Ovary (tissue), 9 donors: Measurements from ENCODE around the gene MSMP. TPM values are rescaled to one million over a fixed set of nuclear protein-coding genes. Genes with fewer than 3 reads are reported as not detected.

ENCODE experiments used
- DNase-seq, 5 donors: peaks; one replicate each; pipeline ENCODE4 v3.0.0-alpha.2; 2019 to 2020
- H3K27ac ChIP-seq, 2 donors: fragments of 200-600 bp; one replicate each; pipeline versions ENCODE4 v1.5.1 to v1.8.0; 2019 to 2022
- H3K27me3 ChIP-seq: fragments of 200-600 bp; one replicate; pipeline ENCODE4 v1.8.0; 2022
- H3K36me3 ChIP-seq: fragments of 200-600 bp; sonication (generic); one replicate; pipeline ENCODE4 v1.5.1; 2019
- H3K4me1 ChIP-seq: one replicate; pipeline ENCODE4 v1.8.1; 2013; ENCODE audit warnings: mild to moderate bottlenecking, moderate library complexity; ENCODE audit not compliant: insufficient read depth
- H3K4me3 ChIP-seq: fragments of 200-600 bp; sonication (generic); one replicate; pipeline ENCODE4 v1.5.1; 2017
- H3K9me3 ChIP-seq, 2 donors: fragments of 200-600 bp in 1 of 2; sonication (generic) in 1 of 2; one replicate each; pipeline versions ENCODE4 v1.5.1 to v1.8.1; 2013 to 2019; ENCODE audit warnings: mild to moderate bottlenecking in 1 of 2, moderate library complexity in 1 of 2
- EP300 ChIP-seq: sonication (generic); formaldehyde crosslinking; IDR thresholded peaks from one replicate; pipeline ENCODE4 v1.6.1; 2017; ENCODE audit warnings: antibody characterized with exemption
- POLR2A ChIP-seq: fragments of 450-650 bp; IDR thresholded peaks from one replicate; pipeline ENCODE4 v1.6.1; 2017; ENCODE audit warnings: antibody characterized with exemption, mild to moderate bottlenecking, moderate library complexity
- WGBS, 3 donors: extraction: QIAGEN DNeasy Blood & Tissue Kit in 1 of 3; methylation state at CpG; one replicate each; pipeline versions ENCODE4 v1.1.5 to v1.1.7; 2013 to 2017; 5-methylcytosine and 5-hydroxymethylcytosine counted together
- intact Hi-C, 4 donors: fragments of 100-400 bp; cut with DNase I; formaldehyde crosslinking; loops; one replicate each; pipeline versions ENCODE4 v1.11.0 to v1.15.1; 2022 to 2023
- polyA plus RNA-seq, 2 donors: library from polyadenylated mRNA; stranded (reverse); fragments of 200-250 nt in 1 of 2; fragments of 350-450 nt in 1 of 2; fragmentation: Illumina TruSeq in 1 of 2; extraction: RNeasy Lipid Tissue Mini Kit (QIAGEN cat#74804) in 1 of 2; gene quantifications; one replicate each; pipeline ENCODE4 v1.2.3, GENCODE V29; 2013 to 2014
- total RNA-seq, 7 donors: library from RNA; depleted of rRNA in 2 of 7; stranded (reverse); fragments of >200 nt in 2 of 7; fragmentation: NEBNext Ultra II Directional in 3 of 7; extraction: Animal tissue kit (Norgen Biotek cat#: 25700) in 3 of 7; gene quantifications; one replicate each; pipeline versions ENCODE4 v1.1.0 to v1.2.4, GENCODE V29; 2016 to 2023
- TF ChIP-seq, protein P1 (sequence below), 3 donors: fragments of 450-650 bp in 2 of 3; fragments of 200-600 bp in 1 of 3; IDR thresholded peaks; one replicate each; pipeline versions ENCODE4 v1.5.1 to v1.8.0; 2016 to 2022; ENCODE audit warnings: antibody characterized with exemption in 3 of 3, mild to moderate bottlenecking in 1 of 3
- donor health status: DM: no; HTN: no; CAD: no; lungs with moderate emphysema.
- donor health status: DM: no; HTN: no; CAD: no.
- donor health status: Bipolar disorder and iron deficiency.
- donor health status: DM: yes; HTN: yes; CAD: no.
- donor health status: DM: no; HTN: no; CAD: no.
- donor health status: DM: yes; HTN: yes; CAD: no.

Gene MSMP
- total and polyA plus RNA-seq, 9 donors, result 0.40 to 4.4 (median 0.41) TPM; not detected in 6

DNA sequence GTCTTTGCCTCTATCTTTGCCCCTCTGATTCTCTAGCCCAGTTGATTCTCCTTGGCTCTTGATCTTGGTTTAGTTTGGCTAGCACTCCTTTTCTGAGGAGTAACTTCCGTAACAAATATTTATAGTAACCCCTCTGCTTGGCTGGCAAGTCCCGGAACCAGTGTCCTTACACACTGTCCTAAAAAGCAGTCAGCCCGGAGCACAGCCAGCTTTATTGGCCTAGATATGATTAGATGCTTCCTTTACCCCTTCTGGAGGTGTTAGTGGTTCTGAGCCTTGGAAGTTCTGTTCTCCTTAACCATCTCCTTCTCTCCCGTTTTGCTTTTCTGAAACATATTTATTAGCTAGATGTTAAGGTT lies 17.0 kb upstream of the MSMP start:
- Histone ChIP-seq H3K27me3 (no peaks in the 10 kb centered on the region), H3K27ac (no peak overlapping the region), H3K4me3 (no peak overlapping the region), H3K9me3 (no peaks in the 10 kb centered on the region), H3K36me3 (no peaks in the 10 kb centered on the region), H3K4me1 (peaks cover 1% of the 10 kb centered on the region)
- DNase-seq, result peak in 1 of 5 donors; percentile 21
- TF ChIP-seq EP300 (no peak), POLR2A (no peak)
- TF ChIP-seq, protein P1, sequence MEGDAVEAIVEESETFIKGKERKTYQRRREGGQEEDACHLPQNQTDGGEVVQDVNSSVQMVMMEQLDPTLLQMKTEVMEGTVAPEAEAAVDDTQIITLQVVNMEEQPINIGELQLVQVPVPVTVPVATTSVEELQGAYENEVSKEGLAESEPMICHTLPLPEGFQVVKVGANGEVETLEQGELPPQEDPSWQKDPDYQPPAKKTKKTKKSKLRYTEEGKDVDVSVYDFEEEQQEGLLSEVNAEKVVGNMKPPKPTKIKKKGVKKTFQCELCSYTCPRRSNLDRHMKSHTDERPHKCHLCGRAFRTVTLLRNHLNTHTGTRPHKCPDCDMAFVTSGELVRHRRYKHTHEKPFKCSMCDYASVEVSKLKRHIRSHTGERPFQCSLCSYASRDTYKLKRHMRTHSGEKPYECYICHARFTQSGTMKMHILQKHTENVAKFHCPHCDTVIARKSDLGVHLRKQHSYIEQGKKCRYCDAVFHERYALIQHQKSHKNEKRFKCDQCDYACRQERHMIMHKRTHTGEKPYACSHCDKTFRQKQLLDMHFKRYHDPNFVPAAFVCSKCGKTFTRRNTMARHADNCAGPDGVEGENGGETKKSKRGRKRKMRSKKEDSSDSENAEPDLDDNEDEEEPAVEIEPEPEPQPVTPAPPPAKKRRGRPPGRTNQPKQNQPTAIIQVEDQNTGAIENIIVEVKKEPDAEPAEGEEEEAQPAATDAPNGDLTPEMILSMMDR (IDR thresholded peaks at IDR 0.05), result no peak
- intact Hi-C loops, result no loop called here
- WGBS, 3 donors, result 0 to 4% (median 1%) methylated on average over 4 of the region's 4 CpGs

DNA sequence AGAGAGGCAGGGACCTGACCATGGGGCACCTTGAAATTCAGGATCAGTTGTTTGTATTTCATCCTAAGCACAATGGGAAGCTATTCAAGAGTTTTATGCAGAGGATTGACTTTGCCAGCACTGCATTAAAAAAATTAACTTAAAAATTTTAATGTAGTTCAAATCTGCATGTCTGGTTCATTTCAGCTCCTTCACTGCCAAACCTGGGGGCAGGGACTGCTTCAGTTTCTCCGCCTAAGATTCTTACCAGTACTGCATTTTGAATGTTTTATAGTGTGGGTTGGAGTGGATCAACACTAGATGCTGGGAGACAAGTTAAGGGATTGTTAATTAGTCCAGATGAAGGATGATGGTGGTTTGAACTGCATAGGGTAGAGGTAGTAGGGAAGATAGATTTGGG lies 15.7 kb upstream of the MSMP start:
- Histone ChIP-seq H3K27me3 (no peaks in the 10 kb centered on the region), H3K4me1 (peaks cover 1% of the 10 kb centered on the region), H3K9me3 (no peaks in the 10 kb centered on the region), H3K4me3 (no peak overlapping the region), H3K36me3 (no peaks in the 10 kb centered on the region), H3K27ac (no peak overlapping the region)
- intact Hi-C loops, result no loop called here
- WGBS, 3 donors, result 90 to 98% (median 92%) methylated on average over 1 of the region's 1 CpG
- no peak for DNase-seq
- TF ChIP-seq POLR2A, result no peak
- TF ChIP-seq, protein P1 (IDR thresholded peaks at IDR 0.05), result no peak
- TF ChIP-seq EP300, result no peak

DNA sequence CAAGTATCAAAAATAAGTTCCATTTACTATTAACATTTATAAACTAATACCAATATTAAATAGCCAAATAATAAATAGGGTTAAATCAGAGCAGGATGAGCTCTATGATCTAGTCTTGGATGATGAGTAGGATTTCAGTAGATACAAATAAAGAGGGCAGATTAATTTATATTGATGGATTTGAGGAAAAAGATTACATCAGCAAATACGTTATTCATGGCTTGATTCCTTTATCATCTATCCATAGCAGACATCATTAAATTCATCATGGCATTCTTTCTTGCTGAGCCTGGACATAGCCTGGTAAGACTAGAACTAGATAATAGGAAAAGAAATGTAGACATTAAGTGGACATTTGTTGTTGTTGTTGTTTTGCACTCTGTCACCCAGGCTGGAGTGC lies 13.4 kb upstream of the MSMP start:
- intact Hi-C loops, result no loop called here
- WGBS, 3 donors, result 84 to 95% (median 88%) methylated on average over 1 of the region's 1 CpG
- H3K27ac ChIP-seq, result no peak overlapping the region
- H3K4me1 ChIP-seq, result peaks cover 1% of the 10 kb centered on the region
- no peak for TF ChIP-seq POLR2A
- no peak for TF ChIP-seq EP300
- TF ChIP-seq, protein P1 (IDR thresholded peaks at IDR 0.05), result no peak
- no peak for DNase-seq
- H3K9me3 ChIP-seq, result no peaks in the 10 kb centered on the region
- no peaks in the 10 kb centered on the region for H3K27me3 ChIP-seq
- no peaks in the 10 kb centered on the region for H3K36me3 ChIP-seq
- H3K4me3 ChIP-seq, result no peak overlapping the region

DNA sequence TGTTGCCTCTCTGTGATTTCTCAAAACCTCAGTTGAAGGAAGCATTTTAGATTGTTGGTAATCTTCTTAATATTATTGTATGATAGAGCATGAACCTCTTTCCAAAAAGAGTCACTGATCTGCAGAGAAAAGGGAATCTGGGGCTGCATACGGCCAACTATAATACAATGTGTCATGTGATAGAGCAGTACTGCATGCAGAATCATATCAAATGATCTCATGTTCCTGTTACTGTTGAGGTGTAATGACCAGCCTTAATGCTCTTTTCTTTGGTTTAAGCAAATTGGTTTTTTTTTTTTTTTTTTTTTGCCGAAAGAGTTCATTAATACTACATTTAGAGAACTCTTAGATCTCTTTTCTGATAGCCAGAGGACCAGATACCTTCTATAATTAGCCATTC lies 12.9 kb upstream of the MSMP start:
- H3K4me1 ChIP-seq, result peaks cover 1% of the 10 kb centered on the region
- H3K9me3 ChIP-seq, result no peaks in the 10 kb centered on the region
- no peak overlapping the region for H3K4me3 ChIP-seq
- no peak overlapping the region for H3K27ac ChIP-seq
- TF ChIP-seq EP300 (no peak), POLR2A (no peak)
- TF ChIP-seq, protein P1 (IDR thresholded peaks at IDR 0.05), result no peak
- 92 to 96% (median 95%) methylated on average over 2 of the region's 2 CpGs for WGBS, 3 donors
- DNase-seq, result no peak
- intact Hi-C loops, result no loop called here
- no peaks in the 10 kb centered on the region for H3K27me3 ChIP-seq
- H3K36me3 ChIP-seq, result no peaks in the 10 kb centered on the region

DNA sequence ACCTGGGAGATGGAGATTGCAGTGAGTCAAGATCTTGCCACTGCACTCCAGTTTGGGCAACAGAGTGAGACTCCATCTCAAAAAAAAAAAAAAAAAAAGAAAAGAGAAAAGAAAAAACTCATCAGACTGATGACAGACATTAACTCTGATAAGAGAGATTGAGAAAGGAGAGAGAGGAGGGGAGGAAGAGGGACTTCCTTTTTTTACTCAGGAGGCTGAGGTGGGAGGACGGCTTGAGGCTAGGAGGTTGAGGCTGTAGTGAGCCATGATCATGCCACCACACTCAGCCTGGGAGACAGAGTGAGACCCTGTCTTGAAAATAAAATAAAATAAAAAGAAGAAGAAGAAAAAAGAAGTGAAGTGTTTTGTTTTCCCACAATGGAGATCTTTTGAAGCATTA lies 9.7 kb upstream of the MSMP start:
- Histone ChIP-seq H3K27ac (no peak overlapping the region), H3K27me3 (no peaks in the 10 kb centered on the region), H3K4me3 (no peak overlapping the region), H3K4me1 (no peaks in the 10 kb centered on the region), H3K9me3 (no peaks in the 10 kb centered on the region), H3K36me3 (no peaks in the 10 kb centered on the region)
- no peak for DNase-seq
- TF ChIP-seq, protein P1 (IDR thresholded peaks at IDR 0.05), result no peak
- no peak for TF ChIP-seq POLR2A
- no peak for TF ChIP-seq EP300
- intact Hi-C loops, result no loop called here
- 88 to 97% (median 94%) methylated on average over 1 of the region's 1 CpG for WGBS, 3 donors
